GM23338 (cell line): ENCODE measurements around the gene YBX3. TPM values are rescaled to one million over a fixed set of nuclear protein-coding genes. Genes with fewer than 3 reads are reported as not detected.

Experiments
- ATAC-seq: fragments of 200-7000 bp; cut with Tn5 transposase; 3 replicates; pipeline ENCODE4 v1.9.1; 2020
- DNase-seq: peaks from one replicate; pipeline ENCODE4 v3.0.0-alpha.2; 2015; ENCODE audit warnings: low spot score
- H2AFZ ChIP-seq: fragments of 200-600 bp; sonication (generic); 2 replicates; pipeline ENCODE4 v1.8.0; 2016; ENCODE audit warnings: antibody characterized with exemption, mild to moderate bottlenecking, moderate library complexity
- H3F3A ChIP-seq: fragments of 200-600 bp; sonication (generic); replicated peaks from 2 replicates; pipeline ENCODE4 v1.8.0; 2017; ENCODE audit warnings: antibody characterized with exemption, mixed run types, low read depth
- H3K27ac ChIP-seq: fragments of 200-600 bp; sonication (generic); 2 replicates; pipeline ENCODE4 v1.6.1; 2016; ENCODE audit warnings: low read depth
- H3K27me3 ChIP-seq: fragments of 200-600 bp; sonication (generic); 2 replicates; pipeline ENCODE4 v1.8.0; 2016; ENCODE audit warnings: mild to moderate bottlenecking, mixed run types, moderate library complexity; ENCODE audit not compliant: insufficient read depth
- H3K36me3 ChIP-seq: fragments of 200-600 bp; sonication (generic); 2 replicates; pipeline ENCODE4 v1.8.0; 2016; ENCODE audit warnings: mild to moderate bottlenecking; ENCODE audit not compliant: insufficient read depth
- H3K4me1 ChIP-seq: fragments of 200-600 bp; sonication (generic); 2 replicates; pipeline ENCODE4 v1.8.0; 2016; ENCODE audit warnings: mild to moderate bottlenecking, moderate library complexity; ENCODE audit not compliant: insufficient read depth
- H3K4me2 ChIP-seq: fragments of 200-600 bp; sonication (generic); 2 replicates; pipeline ENCODE4 v1.7.1; 2017; ENCODE audit warnings: mixed run types
- H3K4me3 ChIP-seq: fragments of 200-600 bp; sonication (generic); 2 replicates; pipeline ENCODE4 v1.6.1; 2016; ENCODE audit warnings: mixed run types
- H3K79me2 ChIP-seq: fragments of 200-600 bp; sonication (generic); replicated peaks from 2 replicates; pipeline ENCODE4 v1.8.0; 2017; ENCODE audit warnings: mild to moderate bottlenecking; ENCODE audit not compliant: insufficient read depth
- H3K9me2 ChIP-seq: fragments of 200-600 bp; sonication (generic); 2 replicates; pipeline ENCODE4 v1.8.0; 2017; ENCODE audit not compliant: insufficient read depth
- H4K20me1 ChIP-seq: fragments of 200-600 bp; sonication (generic); replicated peaks from 2 replicates; pipeline ENCODE4 v1.8.0; 2017; ENCODE audit warnings: mild to moderate bottlenecking; ENCODE audit not compliant: insufficient read depth
- H3K27ac Mint-ChIP-seq: 2 replicates; pipeline ENCODE4 v1.8.0; 2020; ENCODE audit warnings: inconsistent platforms, mild to moderate bottlenecking, moderate library complexity, mixed read lengths
- H3K27me3 Mint-ChIP-seq: 3 replicates; pipeline ENCODE4 v1.8.0; 2022; ENCODE audit warnings: low read depth, mild to moderate bottlenecking, moderate library complexity, mixed read lengths, inconsistent platforms; ENCODE audit not compliant: insufficient read depth, poor library complexity
- H3K36me3 Mint-ChIP-seq: 3 replicates; pipeline ENCODE4 v1.8.0; 2021; ENCODE audit warnings: low read depth, mild to moderate bottlenecking, inconsistent platforms, moderate library complexity, mixed read lengths
- H3K4me1 Mint-ChIP-seq: 3 replicates; pipeline ENCODE4 v1.8.0; 2020; ENCODE audit warnings: mild to moderate bottlenecking, inconsistent platforms, mixed read lengths
- H3K4me3 Mint-ChIP-seq: 3 replicates; pipeline ENCODE4 v1.8.0; 2021; ENCODE audit warnings: moderate library complexity, mild to moderate bottlenecking, inconsistent platforms, mixed read lengths
- H3K9me3 Mint-ChIP-seq: 3 replicates; pipeline ENCODE4 v1.8.0; 2020; ENCODE audit warnings: moderate library complexity, mild to moderate bottlenecking, inconsistent platforms, mixed read lengths
- CREB1 ChIP-seq: fragments of 250-450 bp; sonication (Bioruptor Pico); IDR thresholded peaks from 2 replicates; pipeline ENCODE4 v1.5.0; 2020; ENCODE audit warnings: low read depth, mild to moderate bottlenecking, moderate library complexity
- EZH2 ChIP-seq: fragments of 200-600 bp; sonication (generic); IDR thresholded peaks from one replicate; pipeline ENCODE4 v1.8.0; 2017; ENCODE audit warnings: antibody characterized with exemption, mild to moderate bottlenecking, low read depth; ENCODE audit not compliant: unreplicated experiment
- EZH2phosphoT487 ChIP-seq: fragments of 200-600 bp; sonication (generic); IDR thresholded peaks from one replicate; pipeline ENCODE4 v1.8.1; 2018; ENCODE audit warnings: antibody characterized with exemption; ENCODE audit not compliant: unreplicated experiment
- JUNB ChIP-seq: IDR thresholded peaks from one replicate; pipeline ENCODE4 v1.6.1; 2016; ENCODE audit warnings: antibody characterized with exemption; ENCODE audit not compliant: unreplicated experiment
- NANOG ChIP-seq: IDR thresholded peaks from 2 replicates; pipeline ENCODE4 v1.6.1; 2016; ENCODE audit warnings: antibody characterized with exemption, borderline replicate concordance
- POLR2AphosphoS5 ChIP-seq: IDR thresholded peaks from 2 replicates; pipeline ENCODE4 v1.6.1; 2016; ENCODE audit warnings: antibody characterized with exemption, low read depth
- STAT1 ChIP-seq: IDR thresholded peaks from one replicate; pipeline ENCODE4 v1.6.1; 2016; ENCODE audit warnings: antibody characterized with exemption; ENCODE audit not compliant: unreplicated experiment
- ZNF114 ChIP-seq: fragments of 250-450 bp; sonication (Bioruptor Pico); IDR thresholded peaks from 2 replicates; pipeline ENCODE4 v1.5.0; 2020; ENCODE audit warnings: mild to moderate bottlenecking, moderate library complexity
- ZNF331 ChIP-seq: fragments of 250-450 bp; sonication (Bioruptor Pico); IDR thresholded peaks from 2 replicates; pipeline ENCODE4 v1.5.0; 2020; ENCODE audit warnings: low read depth, mild to moderate bottlenecking, moderate library complexity
- polyA plus RNA-seq: library from polyadenylated mRNA; unstranded; fragments of >200 nt; fragmentation: Nextera tagmentation; extraction: Ambion mirVana; gene quantifications from 2 replicates; pipeline ENCODE4 v1.2.1, GENCODE V29; 2016
- total RNA-seq: library from RNA; depleted of rRNA; stranded (reverse); fragments of >200 nt; shearing (Covaris generic); gene quantifications from 2 replicates; pipeline ENCODE4 v1.2.3, GENCODE V29; 2014
- TF ChIP-seq, protein P1 (sequence below): IDR thresholded peaks from one replicate; pipeline ENCODE4 v1.6.1; 2018; ENCODE audit warnings: antibody characterized with exemption; ENCODE audit not compliant: unreplicated experiment
- TF ChIP-seq, protein P2 (sequence below), 2 experiments: fragments of 200-600 bp in 1 of 2; sonication (generic) in 1 of 2; conservative IDR thresholded peaks; 2 replicates each; pipeline versions ENCODE4 v1.5.1 to v1.6.1; 2016 to 2017; ENCODE audit warnings: antibody characterized with exemption in 2 of 2, low read depth in 2 of 2, mild to moderate bottlenecking in 2 of 2, moderate library complexity in 1 of 2
- TF ChIP-seq, protein P3 (sequence below): IDR thresholded peaks from 2 replicates; pipeline ENCODE4 v1.6.1; 2016; ENCODE audit warnings: antibody characterized with exemption

Gene YBX3
- total and polyA plus RNA-seq, 2 experiments from 2014 or later, result 179 to 450 TPM

DNA sequence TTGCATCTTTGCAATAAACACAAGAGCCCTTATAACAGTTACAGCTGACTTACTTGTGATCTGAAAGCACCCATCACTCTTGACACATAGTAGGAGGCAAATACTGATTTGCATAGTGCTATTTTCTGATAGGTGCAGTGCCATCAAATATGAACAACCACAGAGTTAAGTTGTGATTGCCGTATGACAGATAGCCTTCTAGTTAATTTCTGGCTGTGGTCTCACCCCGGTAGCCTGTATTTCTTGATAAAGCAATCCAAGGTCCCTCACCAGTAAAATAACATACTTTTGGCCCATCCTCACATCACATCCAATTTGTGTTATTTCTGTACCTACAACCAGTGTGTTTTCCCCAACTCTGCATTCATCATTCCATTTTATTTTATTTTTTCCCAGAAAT lies 26.0 kb downstream of the YBX3 start (continued):
- TF ChIP-seq STAT1 (no peak), EZH2 (no peak), CREB1 (CRISPR knock-in tag) (no peak), POLR2AphosphoS5 (no peak), EZH2phosphoT487 (no peak), ZNF114 (CRISPR knock-in tag) (no peak)
- TF ChIP-seq, protein P1, sequence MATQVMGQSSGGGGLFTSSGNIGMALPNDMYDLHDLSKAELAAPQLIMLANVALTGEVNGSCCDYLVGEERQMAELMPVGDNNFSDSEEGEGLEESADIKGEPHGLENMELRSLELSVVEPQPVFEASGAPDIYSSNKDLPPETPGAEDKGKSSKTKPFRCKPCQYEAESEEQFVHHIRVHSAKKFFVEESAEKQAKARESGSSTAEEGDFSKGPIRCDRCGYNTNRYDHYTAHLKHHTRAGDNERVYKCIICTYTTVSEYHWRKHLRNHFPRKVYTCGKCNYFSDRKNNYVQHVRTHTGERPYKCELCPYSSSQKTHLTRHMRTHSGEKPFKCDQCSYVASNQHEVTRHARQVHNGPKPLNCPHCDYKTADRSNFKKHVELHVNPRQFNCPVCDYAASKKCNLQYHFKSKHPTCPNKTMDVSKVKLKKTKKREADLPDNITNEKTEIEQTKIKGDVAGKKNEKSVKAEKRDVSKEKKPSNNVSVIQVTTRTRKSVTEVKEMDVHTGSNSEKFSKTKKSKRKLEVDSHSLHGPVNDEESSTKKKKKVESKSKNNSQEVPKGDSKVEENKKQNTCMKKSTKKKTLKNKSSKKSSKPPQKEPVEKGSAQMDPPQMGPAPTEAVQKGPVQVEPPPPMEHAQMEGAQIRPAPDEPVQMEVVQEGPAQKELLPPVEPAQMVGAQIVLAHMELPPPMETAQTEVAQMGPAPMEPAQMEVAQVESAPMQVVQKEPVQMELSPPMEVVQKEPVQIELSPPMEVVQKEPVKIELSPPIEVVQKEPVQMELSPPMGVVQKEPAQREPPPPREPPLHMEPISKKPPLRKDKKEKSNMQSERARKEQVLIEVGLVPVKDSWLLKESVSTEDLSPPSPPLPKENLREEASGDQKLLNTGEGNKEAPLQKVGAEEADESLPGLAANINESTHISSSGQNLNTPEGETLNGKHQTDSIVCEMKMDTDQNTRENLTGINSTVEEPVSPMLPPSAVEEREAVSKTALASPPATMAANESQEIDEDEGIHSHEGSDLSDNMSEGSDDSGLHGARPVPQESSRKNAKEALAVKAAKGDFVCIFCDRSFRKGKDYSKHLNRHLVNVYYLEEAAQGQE, result no peak
- TF ChIP-seq, protein P2, sequence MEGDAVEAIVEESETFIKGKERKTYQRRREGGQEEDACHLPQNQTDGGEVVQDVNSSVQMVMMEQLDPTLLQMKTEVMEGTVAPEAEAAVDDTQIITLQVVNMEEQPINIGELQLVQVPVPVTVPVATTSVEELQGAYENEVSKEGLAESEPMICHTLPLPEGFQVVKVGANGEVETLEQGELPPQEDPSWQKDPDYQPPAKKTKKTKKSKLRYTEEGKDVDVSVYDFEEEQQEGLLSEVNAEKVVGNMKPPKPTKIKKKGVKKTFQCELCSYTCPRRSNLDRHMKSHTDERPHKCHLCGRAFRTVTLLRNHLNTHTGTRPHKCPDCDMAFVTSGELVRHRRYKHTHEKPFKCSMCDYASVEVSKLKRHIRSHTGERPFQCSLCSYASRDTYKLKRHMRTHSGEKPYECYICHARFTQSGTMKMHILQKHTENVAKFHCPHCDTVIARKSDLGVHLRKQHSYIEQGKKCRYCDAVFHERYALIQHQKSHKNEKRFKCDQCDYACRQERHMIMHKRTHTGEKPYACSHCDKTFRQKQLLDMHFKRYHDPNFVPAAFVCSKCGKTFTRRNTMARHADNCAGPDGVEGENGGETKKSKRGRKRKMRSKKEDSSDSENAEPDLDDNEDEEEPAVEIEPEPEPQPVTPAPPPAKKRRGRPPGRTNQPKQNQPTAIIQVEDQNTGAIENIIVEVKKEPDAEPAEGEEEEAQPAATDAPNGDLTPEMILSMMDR (conservative IDR thresholded peaks at IDR 0.05; ENCODE audit: low read depth in 2 of 2), result no peak

DNA sequence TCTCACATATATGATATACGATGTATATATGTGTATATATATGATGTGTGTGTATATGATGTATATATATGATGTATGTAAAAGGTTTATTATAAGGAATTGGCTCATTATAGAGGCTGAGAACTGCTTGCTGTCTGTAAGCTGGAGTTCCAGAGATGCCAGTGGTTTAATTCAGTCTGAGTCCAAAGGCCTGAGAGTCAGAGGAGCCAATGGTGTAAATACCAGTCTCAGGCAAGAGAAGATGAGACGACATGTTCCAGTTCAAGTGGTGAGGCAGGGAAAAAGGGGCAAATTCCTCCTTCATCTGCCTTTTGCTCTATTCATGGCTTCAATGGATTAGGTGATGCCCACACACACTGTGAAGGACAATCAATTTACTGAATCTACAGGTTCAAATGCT lies 32.2 kb downstream of the YBX3 start:
- Histone ChIP-seq H3K4me1 (no peaks in the 10 kb centered on the region), H3K79me2 (no peaks in the 10 kb centered on the region), H4K20me1 (0 out of 2 replicates have a peak, but pooled peaks cover 3% of the 10 kb centered on the region), H3K27me3 (no peaks in the 10 kb centered on the region), H3K9me2 (peaks cover 5% of the 10 kb centered on the region; the same call in 1 of the 2 replicates), H3F3A (no peaks in the 10 kb centered on the region), H3K36me3 (no peaks in the 10 kb centered on the region), H3K4me3 (no peak overlapping the region), H3K4me2 (no peak overlapping the region), H3K27ac (no peak overlapping the region), H2AFZ (no peak overlapping the region)
- no peaks in the 10 kb centered on the region for H3K27me3 Mint-ChIP-seq
- no peak for DNase-seq
- H3K27ac Mint-ChIP-seq, result no peak overlapping the region
- peaks cover under 1% of the 10 kb centered on the region; the same call in 1 of the 3 replicates for H3K36me3 Mint-ChIP-seq
- H3K9me3 Mint-ChIP-seq, result no peaks in the 10 kb centered on the region; the same call in 2 of the 3 replicates
- no peak overlapping the region for H3K4me3 Mint-ChIP-seq
- no peak for ATAC-seq
- H3K4me1 Mint-ChIP-seq, result peaks cover 2% of the 10 kb centered on the region; the same call in 2 of the 3 replicates
- TF ChIP-seq NANOG (no peak), POLR2AphosphoS5 (no peak), CREB1 (CRISPR knock-in tag) (no peak), EZH2phosphoT487 (no peak), EZH2 (no peak), ZNF331 (CRISPR knock-in tag) (no peak), ZNF114 (CRISPR knock-in tag) (no peak), STAT1 (no peak), JUNB (no peak)
- TF ChIP-seq, protein P3, sequence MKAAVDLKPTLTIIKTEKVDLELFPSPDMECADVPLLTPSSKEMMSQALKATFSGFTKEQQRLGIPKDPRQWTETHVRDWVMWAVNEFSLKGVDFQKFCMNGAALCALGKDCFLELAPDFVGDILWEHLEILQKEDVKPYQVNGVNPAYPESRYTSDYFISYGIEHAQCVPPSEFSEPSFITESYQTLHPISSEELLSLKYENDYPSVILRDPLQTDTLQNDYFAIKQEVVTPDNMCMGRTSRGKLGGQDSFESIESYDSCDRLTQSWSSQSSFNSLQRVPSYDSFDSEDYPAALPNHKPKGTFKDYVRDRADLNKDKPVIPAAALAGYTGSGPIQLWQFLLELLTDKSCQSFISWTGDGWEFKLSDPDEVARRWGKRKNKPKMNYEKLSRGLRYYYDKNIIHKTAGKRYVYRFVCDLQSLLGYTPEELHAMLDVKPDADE, result no peak
- TF ChIP-seq, protein P2 (conservative IDR thresholded peaks at IDR 0.05; ENCODE audit: low read depth in 2 of 2), result no peak
- TF ChIP-seq, protein P1, result no peak
